Transverse colon (tissue), 4 donors: ENCODE results near the gene NECAP2.

Experiments used
- EP300 ChIP-seq: sonication (generic); formaldehyde crosslinking; IDR thresholded peaks from one replicate; pipeline ENCODE4 v1.6.1; 2017; ENCODE audit warnings: antibody characterized with exemption, low read depth
- POLR2A ChIP-seq: fragments of 450-650 bp; IDR thresholded peaks from one replicate; pipeline ENCODE4 v1.6.1; 2016; ENCODE audit warnings: antibody characterized with exemption, mild to moderate bottlenecking, moderate library complexity
- POLR2AphosphoS5 ChIP-seq, 3 donors: sonication (generic); formaldehyde crosslinking; IDR thresholded peaks; one replicate each; pipeline ENCODE4 v1.6.1; 2016; ENCODE audit warnings: antibody characterized with exemption in 3 of 3
- TF ChIP-seq, protein P1 (sequence below), 5 experiments: fragments of 200-600 bp in 3 of 5; fragments of 450-650 bp in 2 of 5; sonication (generic) in 3 of 5; IDR thresholded peaks; 1 replicate in 2 of 5; 2 replicates in 3 of 5; pipeline ENCODE4 v1.5.1; 2016 to 2017; ENCODE audit warnings: antibody characterized with exemption in 5 of 5, inconsistent platforms in 3 of 5, mild to moderate bottlenecking in 2 of 5, moderate library complexity in 1 of 5

DNA sequence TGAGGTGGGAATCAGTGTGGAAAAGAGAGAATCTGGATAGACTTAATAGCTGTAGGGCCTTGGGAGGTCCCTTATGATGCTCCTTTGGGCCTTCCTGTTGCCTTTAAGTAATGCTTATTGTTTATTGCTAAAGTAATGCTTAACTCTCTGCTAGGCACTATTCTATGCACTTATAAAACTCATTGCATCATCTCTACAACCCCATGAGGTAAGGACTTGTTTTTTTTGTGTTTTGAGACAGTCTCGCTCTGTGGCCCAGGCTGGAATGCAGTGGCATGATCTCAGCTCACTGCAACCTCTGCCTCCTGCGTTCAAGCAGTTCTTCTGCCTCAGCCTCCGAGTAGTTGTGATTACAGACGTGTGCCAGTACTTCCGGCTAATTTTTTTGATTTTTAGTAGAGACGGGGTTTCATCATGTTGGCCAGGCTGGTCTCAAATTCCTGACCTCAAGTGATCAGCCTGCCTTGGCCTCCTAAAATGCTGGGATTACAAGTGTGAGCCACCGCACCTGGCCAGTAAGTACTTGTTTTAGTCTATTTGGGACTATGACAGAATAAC, 22.3 kb downstream of the NECAP2 start:
- TF ChIP-seq POLR2A: no peak
- TF ChIP-seq, protein P1, sequence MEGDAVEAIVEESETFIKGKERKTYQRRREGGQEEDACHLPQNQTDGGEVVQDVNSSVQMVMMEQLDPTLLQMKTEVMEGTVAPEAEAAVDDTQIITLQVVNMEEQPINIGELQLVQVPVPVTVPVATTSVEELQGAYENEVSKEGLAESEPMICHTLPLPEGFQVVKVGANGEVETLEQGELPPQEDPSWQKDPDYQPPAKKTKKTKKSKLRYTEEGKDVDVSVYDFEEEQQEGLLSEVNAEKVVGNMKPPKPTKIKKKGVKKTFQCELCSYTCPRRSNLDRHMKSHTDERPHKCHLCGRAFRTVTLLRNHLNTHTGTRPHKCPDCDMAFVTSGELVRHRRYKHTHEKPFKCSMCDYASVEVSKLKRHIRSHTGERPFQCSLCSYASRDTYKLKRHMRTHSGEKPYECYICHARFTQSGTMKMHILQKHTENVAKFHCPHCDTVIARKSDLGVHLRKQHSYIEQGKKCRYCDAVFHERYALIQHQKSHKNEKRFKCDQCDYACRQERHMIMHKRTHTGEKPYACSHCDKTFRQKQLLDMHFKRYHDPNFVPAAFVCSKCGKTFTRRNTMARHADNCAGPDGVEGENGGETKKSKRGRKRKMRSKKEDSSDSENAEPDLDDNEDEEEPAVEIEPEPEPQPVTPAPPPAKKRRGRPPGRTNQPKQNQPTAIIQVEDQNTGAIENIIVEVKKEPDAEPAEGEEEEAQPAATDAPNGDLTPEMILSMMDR (IDR thresholded peaks at IDR 0.05): no peak
- TF ChIP-seq POLR2AphosphoS5 (IDR thresholded peaks at IDR 0.05): no peak
- TF ChIP-seq EP300: no peak
